Right lobe of liver (tissue), 6 donors: ENCODE measurements around the gene JPT1. TPM values are rescaled to one million over a fixed set of nuclear protein-coding genes. Genes with fewer than 3 reads are reported as not detected.

Experiments used
- ATAC-seq, 4 donors: fragments of 200-7000 bp; cut with Tn5 transposase; one replicate each; pipeline ENCODE4 v1.9.1; 2020; ENCODE audit warnings: mild to moderate bottlenecking in 4 of 4, moderate library complexity in 4 of 4
- DNase-seq, 3 donors: peaks; one replicate each; pipeline ENCODE4 v3.0.0-alpha.2; 2020
- H3K27ac ChIP-seq, 3 donors: fragments of 200-600 bp; one replicate each; pipeline ENCODE4 v1.8.0; 2022
- H3K27me3 ChIP-seq, 2 donors: fragments of 200-600 bp; one replicate each; pipeline ENCODE4 v1.8.0; 2022
- H3K36me3 ChIP-seq, 4 donors: fragments of 200-600 bp; sonication (generic) in 1 of 4; one replicate each; pipeline versions ENCODE4 v1.5.1 to v1.8.0; 2017 to 2022; ENCODE audit warnings: control low read depth in 1 of 4
- H3K4me1 ChIP-seq, 4 donors: fragments of 200-600 bp; sonication (generic) in 1 of 4; one replicate each; pipeline versions ENCODE4 v1.5.1 to v1.8.0; 2017 to 2022; ENCODE audit warnings: control low read depth in 1 of 4
- H3K4me3 ChIP-seq, 3 donors: fragments of 200-600 bp; one replicate each; pipeline ENCODE4 v1.8.0; 2022
- H3K9me3 ChIP-seq, 4 donors: fragments of 200-600 bp; sonication (generic) in 1 of 4; one replicate each; pipeline versions ENCODE4 v1.5.1 to v1.8.0; 2017 to 2022; ENCODE audit warnings: control low read depth in 1 of 4
- POLR2A ChIP-seq: fragments of 450-650 bp; IDR thresholded peaks from one replicate; pipeline ENCODE4 v1.6.1; 2017; ENCODE audit warnings: antibody characterized with exemption, mild to moderate bottlenecking
- WGBS: methylation state at CpG from one replicate; pipeline ENCODE4 v1.1.6; 2018; ENCODE audit warnings: low coverage, low lambda C conversion rate; ENCODE audit not compliant: insufficient coverage; ENCODE audit errors: missing lambda C conversion rate; 5-methylcytosine and 5-hydroxymethylcytosine counted together
- intact Hi-C, 2 donors: fragments of 100-400 bp; cut with DNase I; formaldehyde crosslinking; loops; one replicate each; pipeline versions ENCODE4 v1.11.2 to v1.14.1; 2022
- long read RNA-seq: library from polyadenylated mRNA; unstranded; transcript quantifications from one replicate; pipeline ENCODE4 v2.0.0, GENCODE V29; 2019
- total RNA-seq, 6 experiments: library from RNA; depleted of rRNA in 2 of 6; stranded (reverse); fragments of >200 nt in 2 of 6; fragmentation: NEBNext Ultra II Directional in 3 of 6; extraction: Animal tissue kit (Norgen Biotek cat#: 25700) in 3 of 6; gene quantifications; one replicate each; pipeline versions ENCODE4 v1.1.0 to v1.2.4, GENCODE V29; 2016 to 2023
- TF ChIP-seq, protein P1 (sequence below), 4 donors: fragments of 200-600 bp in 3 of 4; fragments of 450-650 bp in 1 of 4; IDR thresholded peaks; one replicate each; pipeline versions ENCODE4 v1.5.1 to v1.8.0; 2016 to 2022; ENCODE audit warnings: antibody characterized with exemption in 4 of 4, mild to moderate bottlenecking in 2 of 4
- donor health status: DM: no; HTN: yes; CAD: no.
- donor health status: DM: no; HTN: no; CAD: no.
- donor health status: DM: no; HTN: no; CAD: no.
- donor health status: DM: no; HTN: yes; CAD: no.
- donor health status: DM: no; HTN: yes; CAD: no.

Gene JPT1
- 10 to 100 TPM; 16.7 to 57.8 (median 29.5) TPM for total RNA-seq
- long read RNA-seq, partial matches to known transcripts: 0 of 1 reads
- long read RNA-seq, other reads (novel, unspliced or antisense): 1 of 1 reads

GRCh38 chr17:75154195-75155106 is at the start of gene JPT1:
Gene JPT1 (minus strand): TSS chr17:75154512. CDS start chr17:75154397, 115 bp downstream.
- WGBS: 8% methylated on average over 16 of the region's 67 CpGs
- no peaks in the 10 kb centered on the region for H3K27me3 ChIP-seq
- TF ChIP-seq, protein P1, sequence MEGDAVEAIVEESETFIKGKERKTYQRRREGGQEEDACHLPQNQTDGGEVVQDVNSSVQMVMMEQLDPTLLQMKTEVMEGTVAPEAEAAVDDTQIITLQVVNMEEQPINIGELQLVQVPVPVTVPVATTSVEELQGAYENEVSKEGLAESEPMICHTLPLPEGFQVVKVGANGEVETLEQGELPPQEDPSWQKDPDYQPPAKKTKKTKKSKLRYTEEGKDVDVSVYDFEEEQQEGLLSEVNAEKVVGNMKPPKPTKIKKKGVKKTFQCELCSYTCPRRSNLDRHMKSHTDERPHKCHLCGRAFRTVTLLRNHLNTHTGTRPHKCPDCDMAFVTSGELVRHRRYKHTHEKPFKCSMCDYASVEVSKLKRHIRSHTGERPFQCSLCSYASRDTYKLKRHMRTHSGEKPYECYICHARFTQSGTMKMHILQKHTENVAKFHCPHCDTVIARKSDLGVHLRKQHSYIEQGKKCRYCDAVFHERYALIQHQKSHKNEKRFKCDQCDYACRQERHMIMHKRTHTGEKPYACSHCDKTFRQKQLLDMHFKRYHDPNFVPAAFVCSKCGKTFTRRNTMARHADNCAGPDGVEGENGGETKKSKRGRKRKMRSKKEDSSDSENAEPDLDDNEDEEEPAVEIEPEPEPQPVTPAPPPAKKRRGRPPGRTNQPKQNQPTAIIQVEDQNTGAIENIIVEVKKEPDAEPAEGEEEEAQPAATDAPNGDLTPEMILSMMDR (IDR thresholded peaks at IDR 0.05): no peak
- TF ChIP-seq POLR2A: peak; percentile 100
- intact Hi-C loops: no loop called here
- ATAC-seq (peak; percentile 99 to 100 (median 100)), DNase-seq (peak; percentile 98 to 99 (median 98))
- H3K4me1 ChIP-seq: peaks cover 0 to 5% (median 0%) of the 10 kb centered on the region in 4 donors
- H3K36me3 ChIP-seq: no peaks in the 10 kb centered on the region
- H3K27ac ChIP-seq: peak within 1 kb of the TSS; percentile 38 to 78 (median 77)
- no peaks in the 10 kb centered on the region for H3K9me3 ChIP-seq
- H3K4me3 ChIP-seq: peak within 1 kb of the TSS; percentile 67 to 96 (median 88)

DNA sequence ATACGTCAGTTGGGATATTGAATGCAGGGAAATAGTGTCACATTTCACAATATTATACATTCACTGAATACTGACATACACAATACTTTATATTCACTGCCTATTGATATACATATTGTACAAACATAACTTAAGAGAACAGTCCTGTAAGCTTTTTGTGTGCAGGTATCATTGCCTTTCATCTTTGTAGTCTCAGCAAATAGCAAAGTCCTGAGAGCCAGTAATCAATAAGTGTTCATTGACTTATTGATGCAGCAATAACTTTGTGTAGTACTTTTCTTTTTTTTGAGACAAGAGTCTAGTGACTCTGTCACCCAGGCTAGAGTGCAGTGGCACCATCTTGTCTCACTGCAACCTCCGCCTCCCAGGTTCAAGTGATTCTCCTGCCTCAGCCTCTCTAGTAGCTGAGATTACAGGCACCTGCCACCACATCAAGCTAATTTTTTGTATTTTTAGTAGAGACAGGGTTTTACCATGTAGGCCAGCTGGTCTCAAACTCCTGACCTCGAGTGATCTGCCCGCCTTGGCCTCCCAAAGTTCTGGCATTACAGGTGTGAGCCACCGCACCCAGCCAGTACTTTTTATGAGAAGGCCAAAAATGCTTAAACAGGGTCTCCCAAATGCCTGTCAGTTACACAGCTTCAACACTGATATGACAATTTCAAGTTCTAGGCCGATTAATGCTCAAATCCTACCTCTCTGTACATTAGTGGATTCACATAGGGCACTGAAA is 45.7 kb upstream of the JPT1 start:
- DNase-seq: no peak
- TF ChIP-seq POLR2A: no peak
- TF ChIP-seq, protein P1 (IDR thresholded peaks at IDR 0.05): no peak
- Histone ChIP-seq H3K27ac (no peak overlapping the region), H3K36me3 (no peaks in the 10 kb centered on the region), H3K9me3 (no peaks in the 10 kb centered on the region), H3K4me3 (no peak overlapping the region), H3K4me1 (peaks cover 0 to 8% (median 0%) of the 10 kb centered on the region in 4 donors), H3K27me3 (no peaks in the 10 kb centered on the region)
- ATAC-seq: no peak
- 80% methylated on average over 5 of the region's 6 CpGs for WGBS
- intact Hi-C loops: loop anchor here in 1 of 2 donors (10.0 kb wide), 1 partner anchor 85 kb away; no protein-coding TSS in a partner anchor

- intact Hi-C loops: no loop called here
- Histone ChIP-seq H3K36me3 (no peaks in the 10 kb centered on the region), H3K4me1 (peaks cover 0 to 3% (median 0%) of the 10 kb centered on the region in 4 donors), H3K27ac (no peak overlapping the region), H3K27me3 (no peaks in the 10 kb centered on the region), H3K9me3 (no peaks in the 10 kb centered on the region), H3K4me3 (no peak overlapping the region)
- DNase-seq (no peak), ATAC-seq (no peak)
- WGBS: 73% methylated on average over 4 of the region's 5 CpGs
- TF ChIP-seq, protein P1 (IDR thresholded peaks at IDR 0.05): no peak
- no peak for TF ChIP-seq POLR2A
Measured at GRCh38 chr17:75194879-75195278, 40.6 kb upstream of the JPT1 start.

DNA sequence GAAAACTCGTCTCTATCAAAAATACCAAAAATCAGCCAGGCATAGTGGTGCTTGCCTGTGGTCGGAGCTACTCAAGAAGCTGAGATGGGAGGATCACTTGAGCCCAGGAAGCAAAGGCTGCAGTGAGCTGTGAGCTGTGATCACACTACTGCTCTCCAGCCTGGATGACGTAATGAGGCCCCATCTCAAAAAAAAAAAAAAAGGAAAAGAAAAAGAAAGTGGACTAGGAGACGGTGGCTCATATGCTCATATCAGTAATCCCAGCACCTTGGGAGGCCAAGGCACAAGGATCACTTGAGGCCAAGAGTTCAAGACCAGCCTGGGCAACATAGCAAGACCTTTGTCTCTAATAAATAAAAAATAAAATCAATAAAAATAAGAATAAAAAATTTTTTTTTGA is 37.3 kb upstream of the JPT1 start:
- intact Hi-C loops: no loop called here
- 72% methylated on average over 4 of the region's 4 CpGs for WGBS
- Histone ChIP-seq H3K9me3 (no peaks in the 10 kb centered on the region), H3K36me3 (no peaks in the 10 kb centered on the region), H3K4me3 (no peak overlapping the region), H3K27ac (no peak overlapping the region), H3K27me3 (no peaks in the 10 kb centered on the region), H3K4me1 (no peaks in the 10 kb centered on the region)
- no peak for ATAC-seq
- DNase-seq: no peak
- TF ChIP-seq, protein P1 (IDR thresholded peaks at IDR 0.05): no peak
- TF ChIP-seq POLR2A: no peak
